SK-N-MC (cell line): ENCODE measurements around the gene PEF1.
"Not testable (repeated sequence)": the region's sequence is repeated elsewhere in the genome, so short reads cannot be mapped to it uniquely, and the experiment has no call there.

Experiments used
- DNase-seq: peaks from one replicate; pipeline ENCODE4 v3.0.0-alpha.2; 2011; ENCODE audit warnings: low read depth, low spot score
- H3K27ac ChIP-seq: fragments of 200-600 bp; sonication (generic); 2 replicates; pipeline ENCODE4 v1.5.1; 2016; ENCODE audit warnings: mixed run types
- H3K36me3 ChIP-seq: fragments of 200-600 bp; sonication (generic); 2 replicates; pipeline ENCODE4 v1.6.1; 2017; ENCODE audit warnings: antibody characterized with exemption, low read length, mixed read lengths; ENCODE audit not compliant: insufficient read depth
- H3K4me3 ChIP-seq: fragments of 200-600 bp; sonication (generic); 2 replicates; pipeline ENCODE4 v1.5.1; 2016
- H3K9ac ChIP-seq: fragments of 200-600 bp; sonication (generic); 2 replicates; pipeline ENCODE4 v1.8.0; 2017; ENCODE audit warnings: mixed run types, mixed read lengths; ENCODE audit not compliant: insufficient read length
- H3K9me3 ChIP-seq: fragments of 200-600 bp; sonication (generic); 2 replicates; pipeline ENCODE4 v1.6.1; 2017; ENCODE audit warnings: low read depth, mild to moderate bottlenecking, antibody characterized with exemption, low read length, moderate library complexity, mixed read lengths
- EZH2 ChIP-seq: fragments of 200-600 bp; sonication (generic); IDR thresholded peaks from one replicate; pipeline ENCODE4 v1.6.1; 2017; ENCODE audit warnings: antibody characterized with exemption
- FOXP2 ChIP-seq: optimal IDR thresholded peaks from 2 replicates; pipeline ENCODE3; 2011; ENCODE audit warnings: mild to moderate bottlenecking, moderate library complexity; ENCODE audit not compliant: insufficient read depth; ENCODE audit errors: extremely low read length, control extremely low read depth
- POLR2AphosphoS5 ChIP-seq: IDR thresholded peaks from 2 replicates; pipeline ENCODE4 v1.6.1; 2012; ENCODE audit warnings: mild to moderate bottlenecking, low read depth, low read length, borderline replicate concordance

PEF1 gene

DNA sequence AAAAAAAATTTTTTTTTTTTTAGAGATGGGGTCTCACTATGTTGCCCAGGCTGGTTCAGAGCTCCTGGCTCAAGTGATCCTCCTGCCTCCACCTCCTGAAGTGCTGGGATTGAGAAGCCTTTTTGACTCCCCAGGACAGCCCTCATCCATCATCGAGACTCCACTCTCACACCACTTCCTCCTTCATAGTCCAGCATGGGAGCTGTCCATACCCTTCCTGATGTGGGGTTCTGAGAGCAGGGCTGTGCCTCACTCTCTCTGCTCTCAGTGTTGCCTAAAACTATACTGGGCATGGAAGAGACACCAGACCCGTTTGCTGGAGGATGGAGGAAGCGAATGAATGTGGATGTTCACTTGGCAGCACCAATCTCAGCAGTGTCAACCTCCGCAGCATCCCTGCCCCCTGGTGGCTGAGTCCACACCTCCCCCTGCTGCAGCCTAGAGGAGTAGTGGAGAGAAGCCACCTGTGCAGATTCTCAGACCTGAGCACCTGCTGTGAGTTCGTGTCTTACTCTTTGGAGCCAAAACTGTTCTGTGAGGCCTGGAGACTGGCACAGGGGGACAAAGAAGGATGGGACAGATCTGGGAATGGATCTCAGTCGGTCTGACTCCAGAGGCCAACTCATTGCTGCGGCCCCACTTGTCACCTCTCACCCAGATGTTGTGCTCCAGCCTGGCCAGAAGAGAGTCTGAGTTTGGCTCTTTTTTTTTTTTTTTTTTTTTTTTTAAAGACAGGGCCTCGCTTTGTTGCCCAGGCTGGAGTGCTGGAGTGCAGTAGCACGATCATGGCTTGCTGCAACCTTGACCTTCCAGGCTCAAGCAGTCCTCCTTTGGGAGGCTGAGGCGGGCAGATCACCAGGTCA, 50.7 kb downstream of the PEF1 start:
- Histone ChIP-seq H3K36me3 (no peaks in the 10 kb centered on the region), H3K9me3 (no peaks in the 10 kb centered on the region), H3K4me3 (no peak overlapping the region), H3K27ac (no peak overlapping the region), H3K9ac (no peak overlapping the region)
- DNase-seq: no peak
- TF ChIP-seq FOXP2 (no peak), EZH2 (no peak)

DNA sequence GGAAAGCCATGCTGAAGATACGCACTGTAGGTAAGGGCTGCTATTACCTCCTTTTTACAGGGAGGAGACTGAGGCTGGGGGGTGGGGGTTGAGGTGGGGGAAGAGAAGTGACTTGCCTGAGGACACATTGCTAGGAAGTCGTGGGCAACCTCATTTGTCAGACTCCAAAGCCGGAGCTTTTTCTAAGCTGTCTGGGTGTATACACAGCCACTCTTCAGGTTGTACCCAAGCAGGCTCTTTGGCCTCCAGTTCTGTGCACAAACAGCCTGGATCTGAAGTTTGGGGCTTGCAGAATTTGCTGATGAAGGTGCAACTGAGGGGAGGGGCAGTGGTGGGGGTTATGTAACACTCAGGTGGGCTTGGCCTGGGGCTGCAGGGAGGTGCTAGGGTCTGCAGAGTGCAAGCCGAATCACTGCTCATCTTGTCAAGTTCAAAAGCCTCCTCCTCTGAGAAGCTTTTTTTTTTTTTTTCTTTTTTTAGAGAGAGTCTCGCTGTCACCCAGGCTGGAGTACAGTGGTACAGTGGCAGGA, 51.5 kb downstream of the PEF1 start:
- H3K36me3 ChIP-seq: no peaks in the 10 kb centered on the region
- no peak overlapping the region for H3K27ac ChIP-seq
- no peak overlapping the region for H3K9ac ChIP-seq
- no peak overlapping the region for H3K4me3 ChIP-seq
- no peak for DNase-seq
- H3K9me3 ChIP-seq: no peaks in the 10 kb centered on the region
- TF ChIP-seq POLR2AphosphoS5 (no peak), FOXP2 (no peak), EZH2 (no peak)

DNA sequence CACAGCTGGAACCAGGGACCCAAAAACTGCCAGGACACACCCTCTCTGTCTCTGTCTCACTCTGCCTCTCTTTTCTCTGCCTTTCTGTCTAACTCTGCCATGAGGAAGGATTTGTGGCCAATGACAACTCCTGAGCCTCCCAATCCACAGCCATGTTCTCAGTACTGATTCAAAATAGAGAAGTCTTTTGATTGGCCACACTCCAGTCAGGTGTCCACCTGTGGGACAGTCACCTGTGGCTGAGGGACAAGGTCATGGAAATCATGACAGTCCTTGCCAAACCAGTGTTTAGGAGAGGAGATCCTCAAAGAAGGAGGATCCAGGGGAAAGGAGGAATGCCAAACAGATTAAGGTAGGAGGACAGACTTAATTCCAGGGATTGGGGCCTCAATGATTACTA, 52.5 kb downstream of the PEF1 start:
- TF ChIP-seq EZH2 (no peak), POLR2AphosphoS5 (no peak), FOXP2 (no peak)
- DNase-seq: no peak
- Histone ChIP-seq H3K9ac (no peak overlapping the region), H3K27ac (no peak overlapping the region), H3K4me3 (no peak overlapping the region), H3K36me3 (no peaks in the 10 kb centered on the region), H3K9me3 (no peaks in the 10 kb centered on the region)

DNA sequence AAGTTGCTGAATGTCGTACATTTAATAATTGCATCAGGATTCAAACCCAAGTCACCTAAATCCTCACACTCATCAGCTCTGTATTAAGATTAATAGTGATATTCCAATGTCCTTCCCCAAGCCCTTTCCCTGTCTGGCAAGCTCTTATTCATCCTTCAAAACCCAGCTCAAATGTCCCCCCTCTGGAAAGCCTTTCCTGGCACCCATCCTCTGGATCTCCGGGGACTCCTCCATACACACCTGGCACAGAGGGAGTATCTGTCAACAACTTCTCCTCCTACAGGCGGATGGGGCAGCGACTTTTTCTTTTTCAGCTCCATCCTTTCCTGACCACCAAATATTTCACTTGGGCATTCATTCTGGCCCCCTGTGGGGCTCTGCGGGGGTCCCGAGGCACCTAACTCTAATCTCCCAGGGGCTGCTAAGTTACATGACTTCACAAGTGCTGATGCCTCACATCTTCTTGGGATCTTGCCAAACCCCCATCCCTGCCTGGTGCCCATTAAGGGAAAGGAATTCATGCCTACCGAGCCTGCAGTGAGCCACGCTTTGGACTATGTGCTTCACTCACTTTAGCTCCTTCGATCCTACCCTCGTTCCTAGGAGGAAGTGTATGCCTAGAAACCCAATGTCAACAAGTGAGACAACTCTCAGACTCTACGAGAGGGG, 53.1 kb downstream of the PEF1 start:
- no peak overlapping the region for H3K27ac ChIP-seq
- no peak overlapping the region for H3K4me3 ChIP-seq
- DNase-seq: peak; percentile 26
- no peaks in the 10 kb centered on the region for H3K9me3 ChIP-seq
- no peaks in the 10 kb centered on the region for H3K36me3 ChIP-seq
- TF ChIP-seq POLR2AphosphoS5 (no peak), FOXP2 (no peak)
- H3K9ac ChIP-seq: no peak overlapping the region

DNA sequence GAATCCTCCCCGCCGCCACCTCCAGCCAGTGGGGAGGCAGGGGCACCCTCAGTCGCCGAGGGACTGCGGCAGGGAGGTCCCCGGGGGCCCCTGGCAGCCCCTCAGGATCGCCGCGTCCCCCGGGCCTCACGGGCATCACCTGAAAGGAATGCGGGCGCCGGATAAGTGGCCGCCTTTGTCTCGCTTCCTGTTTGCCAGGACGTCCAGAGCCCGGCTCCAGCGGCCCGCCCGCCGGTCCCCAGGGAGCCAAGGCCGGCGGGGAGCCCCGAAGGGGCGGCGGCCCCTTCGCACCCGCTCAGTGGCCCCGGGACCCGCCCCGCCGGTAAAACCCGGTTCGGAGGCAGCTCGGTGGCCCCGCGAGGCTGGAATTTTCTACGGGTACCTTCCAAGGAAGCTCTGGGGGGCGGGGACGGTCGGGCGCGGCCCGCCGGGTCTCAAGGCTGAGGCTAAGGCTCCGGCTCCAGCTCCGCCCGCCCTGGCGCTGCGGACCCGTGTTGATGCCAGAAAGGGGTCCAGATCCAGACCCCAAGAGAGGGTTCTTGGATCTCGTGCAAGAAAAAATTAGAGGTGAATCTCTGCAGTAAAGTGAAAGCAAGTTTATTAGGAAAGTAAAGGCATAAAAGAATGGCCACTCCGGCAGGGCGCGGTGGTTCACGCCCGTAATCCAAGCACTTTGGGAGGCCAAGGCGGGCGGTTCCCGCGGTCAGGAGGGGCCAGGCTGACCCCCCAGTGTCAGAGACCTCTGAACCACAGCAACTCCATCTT, 55.7 kb downstream of the PEF1 start:
- no peak overlapping the region for H3K9ac ChIP-seq
- no peak for DNase-seq
- no peak overlapping the region for H3K4me3 ChIP-seq
- TF ChIP-seq FOXP2 (no peak), POLR2AphosphoS5 (no peak), EZH2 (no peak)
- no peak overlapping the region for H3K27ac ChIP-seq
- no peaks in the 10 kb centered on the region for H3K9me3 ChIP-seq
- H3K36me3 ChIP-seq: no peaks in the 10 kb centered on the region

DNA sequence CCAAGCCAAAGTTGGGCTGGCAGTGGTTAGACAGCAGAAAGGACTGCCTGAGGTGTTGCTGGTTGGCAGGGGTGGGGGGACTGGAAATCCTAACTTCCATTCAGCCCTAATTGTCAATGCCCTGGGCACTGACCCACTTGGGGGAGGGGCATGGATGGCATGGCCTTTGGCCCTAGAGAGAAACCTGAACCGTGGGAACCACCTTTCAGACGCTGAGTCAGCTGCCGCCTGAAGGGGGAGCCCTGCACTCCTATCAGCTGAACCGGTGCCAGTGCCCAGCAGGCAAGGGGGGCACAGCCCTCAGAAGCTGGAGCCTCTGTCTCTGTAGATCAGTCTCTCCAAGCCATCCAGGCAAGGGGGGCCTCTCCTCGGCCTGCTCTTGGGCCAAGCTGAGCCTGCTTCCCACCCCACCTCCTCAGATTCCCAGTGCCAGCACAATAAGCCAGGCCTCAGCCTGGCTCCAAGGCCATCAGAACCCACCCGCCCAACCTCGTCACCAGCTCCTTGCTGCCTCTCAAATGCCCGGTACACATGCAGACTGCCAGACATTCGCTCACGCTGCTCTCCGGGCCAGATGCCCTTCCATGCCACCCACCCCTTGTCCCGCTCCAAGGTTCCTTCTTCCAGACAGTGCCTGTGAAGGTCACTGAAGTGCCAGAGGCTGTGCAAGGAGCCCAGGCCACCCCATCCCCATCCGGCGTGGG, 56.8 kb downstream of the PEF1 start:
- H3K36me3 ChIP-seq: no peaks in the 10 kb centered on the region
- TF ChIP-seq FOXP2: no peak
- no peak for TF ChIP-seq EZH2
- TF ChIP-seq POLR2AphosphoS5: no peak
- no peaks in the 10 kb centered on the region for H3K9me3 ChIP-seq
- H3K4me3 ChIP-seq: no peak overlapping the region
- no peak overlapping the region for H3K9ac ChIP-seq
- H3K27ac ChIP-seq: no peak overlapping the region
- no peak for DNase-seq

DNA sequence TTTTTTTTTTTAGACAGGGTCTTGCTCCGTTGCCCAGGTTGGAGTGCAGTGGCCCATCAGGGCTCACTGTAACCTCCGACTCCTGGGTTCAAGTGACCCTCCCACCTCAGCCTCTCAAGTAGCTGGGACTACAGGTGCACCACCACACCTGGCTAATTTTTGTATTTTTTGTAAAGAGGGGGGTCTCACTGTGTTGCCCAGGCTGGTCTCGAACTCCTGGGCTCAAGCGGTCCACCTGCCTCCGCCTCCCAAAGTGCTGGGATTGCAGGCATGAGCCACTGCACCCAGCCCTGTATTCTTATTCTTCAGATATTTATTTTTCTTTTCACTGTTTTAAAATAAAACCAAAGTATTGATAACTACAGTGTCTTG, 57.4 kb downstream of the PEF1 start:
- H3K27ac ChIP-seq, H3K4me3 ChIP-seq, H3K9me3 ChIP-seq, H3K36me3 ChIP-seq, DNase-seq, H3K9ac ChIP-seq: not testable (repeated sequence)

DNA sequence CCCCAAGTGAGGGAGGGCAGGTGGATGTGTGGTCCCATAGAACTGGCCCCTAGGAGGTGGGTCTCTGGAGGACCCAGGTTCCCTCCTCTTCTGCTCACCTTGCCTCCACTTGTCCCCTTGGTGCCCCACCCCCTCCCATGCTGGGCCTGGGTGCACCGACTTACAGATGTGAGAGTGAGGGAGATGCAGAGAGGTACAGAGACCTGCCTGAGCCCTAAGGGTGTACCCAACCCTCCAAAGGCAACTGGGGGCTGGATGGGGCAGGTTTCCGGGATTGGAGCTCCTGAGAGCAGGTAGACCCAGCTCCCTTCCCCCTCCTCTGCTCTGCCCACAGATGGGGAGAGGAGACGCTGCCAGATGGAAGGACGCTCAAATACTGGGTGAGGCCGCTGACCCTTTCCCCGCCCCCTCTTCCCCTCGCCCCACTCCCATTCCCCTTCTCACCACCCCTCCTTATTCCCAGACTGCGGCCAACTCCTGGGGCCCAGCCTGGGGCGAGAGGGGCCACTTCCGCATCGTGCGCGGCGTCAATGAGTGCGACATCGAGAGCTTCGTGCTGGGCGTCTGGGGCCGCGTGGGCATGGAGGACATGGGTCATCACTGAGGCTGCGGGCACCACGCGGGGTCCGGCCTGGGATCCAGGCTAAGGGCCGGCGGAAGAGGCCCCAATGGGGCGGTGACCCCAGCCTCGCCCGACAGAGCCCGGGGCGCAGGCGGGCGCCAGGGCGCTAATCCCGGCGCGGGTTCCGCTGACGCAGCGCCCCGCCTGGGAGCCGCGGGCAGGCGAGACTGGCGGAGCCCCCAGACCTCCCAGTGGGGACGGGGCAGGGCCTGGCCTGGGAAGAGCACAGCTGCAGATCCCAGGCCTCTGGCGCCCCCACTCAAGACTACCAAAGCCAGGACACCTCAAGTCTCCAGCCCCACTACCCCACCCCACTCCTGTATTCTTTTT, 58.0 kb downstream of the PEF1 start:
- Histone ChIP-seq H3K27ac (no peak overlapping the region), H3K4me3 (no peak overlapping the region), H3K9me3 (no peaks in the 10 kb centered on the region), H3K36me3 (no peaks in the 10 kb centered on the region), H3K9ac (no peak overlapping the region)
- TF ChIP-seq EZH2: no peak
- TF ChIP-seq FOXP2: no peak
- no peak for TF ChIP-seq POLR2AphosphoS5
- DNase-seq: no peak
